Heart right ventricle (tissue), 16 donors: ENCODE measurements around the gene CCDC188. TPM values are rescaled to one million over a fixed set of nuclear protein-coding genes. Genes with fewer than 3 reads are reported as not detected.

Experiments used
- ATAC-seq, 8 donors: fragments of 200-7000 bp; cut with Tn5 transposase; one replicate each; pipeline ENCODE4 v1.9.1; 2020; ENCODE audit warnings: mild to moderate bottlenecking in 8 of 8, moderate library complexity in 8 of 8, moderate number of reproducible peaks in 1 of 8
- DNase-seq, 2 donors: peaks; one replicate each; pipeline ENCODE4 v3.0.0-alpha.2; 2020
- H3K27ac ChIP-seq, 10 donors: fragments of 200-600 bp; sonication (generic) in 2 of 10; one replicate each; pipeline versions ENCODE4 v1.5.0 to v1.8.0; 2020 to 2022; ENCODE audit warnings: mild to moderate bottlenecking in 3 of 10
- H3K27me3 ChIP-seq, 7 donors: fragments of 200-600 bp; one replicate each; pipeline ENCODE4 v1.8.0; 2021 to 2022; ENCODE audit warnings: mild to moderate bottlenecking in 2 of 7
- H3K36me3 ChIP-seq, 9 donors: fragments of 200-600 bp; sonication (generic) in 1 of 9; one replicate each; pipeline versions ENCODE4 v1.5.0 to v1.8.0; 2020 to 2022; ENCODE audit warnings: mild to moderate bottlenecking in 2 of 9
- H3K4me1 ChIP-seq, 9 donors: fragments of 200-600 bp; sonication (generic) in 1 of 9; one replicate each; pipeline versions ENCODE4 v1.5.0 to v1.8.0; 2020 to 2022; ENCODE audit warnings: mild to moderate bottlenecking in 4 of 9
- H3K4me3 ChIP-seq, 10 donors: fragments of 200-600 bp; sonication (generic) in 2 of 10; one replicate each; pipeline versions ENCODE4 v1.5.0 to v1.8.0; 2020 to 2022; ENCODE audit warnings: mild to moderate bottlenecking in 7 of 10, moderate library complexity in 2 of 10
- H3K9me3 ChIP-seq, 11 donors: fragments of 200-600 bp in 10 of 11; sonication (generic) in 2 of 11; one replicate each; pipeline versions ENCODE4 v1.5.0 to v1.8.0; 2013 to 2022; ENCODE audit warnings: mild to moderate bottlenecking in 2 of 11, control low read depth in 1 of 11, moderate library complexity in 1 of 11
- WGBS, 2 donors: extraction: QIAGEN DNeasy Blood & Tissue Kit; methylation state at CpG; one replicate each; pipeline ENCODE4 v1.1.7; 2013; ENCODE audit warnings: inconsistent platforms in 1 of 2; 5-methylcytosine and 5-hydroxymethylcytosine counted together
- intact Hi-C, 10 donors: fragments of 100-400 bp; cut with DNase I; formaldehyde crosslinking; loops; one replicate each; pipeline versions ENCODE4 v1.11.1 to v1.14.2; 2022
- polyA plus RNA-seq, 2 donors: library from polyadenylated mRNA; stranded (reverse); fragments of 200-250 nt; gene quantifications; one replicate each; pipeline ENCODE4 v1.2.3, GENCODE V29; 2013
- total RNA-seq, 10 donors: library from RNA; stranded (reverse); fragmentation: NEBNext Ultra II Directional in 3 of 10; extraction: Animal tissue kit (Norgen Biotek cat#: 25700) in 3 of 10; gene quantifications; one replicate each; pipeline versions ENCODE4 v1.2.1 to v1.2.4, GENCODE V29; 2021 to 2023
- TF ChIP-seq, protein P1 (sequence below), 9 donors: fragments of 200-600 bp; sonication (generic) in 2 of 9; IDR thresholded peaks; one replicate each; pipeline versions ENCODE4 v1.5.0 to v1.8.0; 2021 to 2022; ENCODE audit warnings: antibody characterized with exemption in 9 of 9, mild to moderate bottlenecking in 5 of 9, moderate library complexity in 1 of 9
- donor health status: Arrhythmogenic right ventricular cardiomyopathy.
- donor health status: ischemic (EF 13 %, LVEDD 7.1; RV severe dilation, severe dysfunction).
- donor health status: healthy with polysubstance abuse.
- donor health status: DM: no; HTN: yes; CAD: no.
- donor health status: DM: no; HTN: no; CAD: no.
- donor health status: ischemic (EF 25% LVEDD 6.9; RV normal size, moderate dysfunction).
- donor health status: ischemic (EF 25% LVEDD 5.7; RV mildly dilated, moderate dysfunction).
- donor health status: healthy.
- donor health status: DM: yes; HTN: yes; CAD: no.
- donor health status: Ischemic cardiomyopathy.
- donor health status: ischemic (EF 35%, LVEDD 5.7; RV mildly dilated, moderate dysfunction).
- donor health status: nonischemic (EF 11% LVEDD 7.7; RV severe dilation, severe dysfunction).
- donor health status: DM: yes; HTN: yes; CAD: no.
- donor health status: PGD.
- donor health status: ischemic (EF 29% LVEDD 5.4; RV normal size, mild dysfunction).
- donor health status: nonischemic (EF 23%, LVEDD 6.1; RV moderate dilation, normal function).

The CCDC188 gene
- total and polyA plus RNA-seq, 12 donors: 0.15 to 2.3 (median 0.51) TPM; not detected in 3

DNA sequence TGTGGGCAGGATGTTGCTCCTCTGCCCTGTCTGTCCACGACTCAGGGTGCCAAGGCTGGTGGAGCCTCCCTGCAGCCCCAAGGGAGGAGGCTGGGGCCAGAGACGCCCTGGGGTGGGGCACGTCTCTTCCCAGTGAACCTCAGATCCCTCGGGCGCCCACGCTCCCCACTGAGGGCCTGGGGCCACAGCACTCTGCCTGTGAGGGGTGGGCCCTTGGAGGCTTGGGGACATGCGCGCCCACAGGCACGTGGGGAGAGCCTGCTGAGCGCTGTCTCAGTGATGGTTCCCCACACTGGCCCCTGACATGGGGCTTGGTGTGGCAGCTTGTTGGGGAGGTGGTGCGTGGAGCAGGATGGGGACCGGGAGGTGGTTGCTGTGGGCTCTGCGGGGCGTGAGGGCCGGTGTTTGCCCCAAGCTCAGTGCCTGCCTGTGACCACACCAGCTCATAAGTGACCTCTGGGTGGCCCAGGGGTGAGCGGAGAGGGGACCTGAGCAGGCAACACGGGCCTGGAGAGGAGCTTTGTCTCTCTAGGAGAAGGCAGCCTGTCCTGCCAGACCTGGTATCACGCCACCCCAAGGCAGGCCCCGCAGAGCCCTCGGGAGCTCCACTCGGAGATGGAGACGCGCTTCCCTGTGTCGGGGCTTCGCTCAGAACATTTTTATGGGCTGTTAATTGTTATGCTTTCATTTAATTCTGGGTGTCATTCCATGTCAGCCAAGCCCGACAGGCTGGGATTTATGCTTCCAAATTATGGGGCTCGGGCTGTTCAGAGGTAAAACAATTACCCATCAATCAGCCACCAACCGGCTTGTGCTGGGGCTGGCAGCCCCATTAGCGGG is 27.4 kb upstream of the CCDC188 start:
- no peak overlapping the region for H3K4me3 ChIP-seq
- 83 to 88% methylated on average over 29 of the region's 29 CpGs for WGBS, 2 donors
- no peaks in the 10 kb centered on the region for H3K9me3 ChIP-seq
- H3K27me3 ChIP-seq: no peaks in the 10 kb centered on the region
- DNase-seq (no peak), ATAC-seq (no peak)
- TF ChIP-seq, protein P1, sequence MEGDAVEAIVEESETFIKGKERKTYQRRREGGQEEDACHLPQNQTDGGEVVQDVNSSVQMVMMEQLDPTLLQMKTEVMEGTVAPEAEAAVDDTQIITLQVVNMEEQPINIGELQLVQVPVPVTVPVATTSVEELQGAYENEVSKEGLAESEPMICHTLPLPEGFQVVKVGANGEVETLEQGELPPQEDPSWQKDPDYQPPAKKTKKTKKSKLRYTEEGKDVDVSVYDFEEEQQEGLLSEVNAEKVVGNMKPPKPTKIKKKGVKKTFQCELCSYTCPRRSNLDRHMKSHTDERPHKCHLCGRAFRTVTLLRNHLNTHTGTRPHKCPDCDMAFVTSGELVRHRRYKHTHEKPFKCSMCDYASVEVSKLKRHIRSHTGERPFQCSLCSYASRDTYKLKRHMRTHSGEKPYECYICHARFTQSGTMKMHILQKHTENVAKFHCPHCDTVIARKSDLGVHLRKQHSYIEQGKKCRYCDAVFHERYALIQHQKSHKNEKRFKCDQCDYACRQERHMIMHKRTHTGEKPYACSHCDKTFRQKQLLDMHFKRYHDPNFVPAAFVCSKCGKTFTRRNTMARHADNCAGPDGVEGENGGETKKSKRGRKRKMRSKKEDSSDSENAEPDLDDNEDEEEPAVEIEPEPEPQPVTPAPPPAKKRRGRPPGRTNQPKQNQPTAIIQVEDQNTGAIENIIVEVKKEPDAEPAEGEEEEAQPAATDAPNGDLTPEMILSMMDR (IDR thresholded peaks at IDR 0.05): no peak
- intact Hi-C loops: loop anchor here in 1 of 10 donors (5.0 kb wide), 1 partner anchor 59 kb away; no protein-coding TSS in a partner anchor
- H3K36me3 ChIP-seq: no peaks in the 10 kb centered on the region
- no peak overlapping the region for H3K27ac ChIP-seq
- no peaks in the 10 kb centered on the region for H3K4me1 ChIP-seq

DNA sequence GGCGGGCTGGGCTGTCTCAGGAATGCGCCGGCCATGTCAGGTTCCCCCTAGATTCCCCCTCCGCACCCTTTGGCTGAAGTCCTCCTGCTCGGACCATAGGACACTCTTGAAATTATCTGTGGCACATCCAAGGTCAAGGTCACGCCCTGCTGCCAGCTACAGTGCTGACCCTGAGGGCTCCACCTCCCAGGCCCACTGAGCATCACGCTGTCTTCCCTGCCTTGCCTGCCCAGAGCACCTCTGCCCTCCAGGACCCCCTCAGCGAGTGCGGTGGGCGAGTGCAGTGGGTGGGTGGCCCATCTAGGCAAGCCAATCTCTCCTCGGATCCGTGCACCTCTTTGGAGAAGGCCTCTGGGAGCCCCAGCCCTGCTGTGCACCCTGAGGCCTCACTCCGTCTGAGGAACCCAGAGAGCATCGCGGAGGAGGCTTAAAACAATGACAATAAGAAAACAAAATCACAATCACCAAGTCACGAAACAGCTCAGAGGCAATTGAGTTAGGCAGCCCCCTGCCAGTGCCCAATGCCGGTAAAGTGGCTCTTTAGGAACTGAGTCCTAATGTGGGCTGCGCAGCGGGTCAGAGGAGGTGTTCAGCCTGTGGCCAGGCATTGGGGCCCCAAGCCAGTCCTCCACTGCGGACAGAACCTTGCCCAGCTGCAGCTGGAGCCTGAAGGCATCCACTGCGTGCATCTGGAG is 26.5 kb upstream of the CCDC188 start:
- TF ChIP-seq, protein P1 (IDR thresholded peaks at IDR 0.05): no peak
- Histone ChIP-seq H3K27me3 (no peaks in the 10 kb centered on the region), H3K27ac (no peak overlapping the region), H3K9me3 (no peaks in the 10 kb centered on the region), H3K4me1 (no peaks in the 10 kb centered on the region), H3K4me3 (no peak overlapping the region), H3K36me3 (no peaks in the 10 kb centered on the region)
- DNase-seq: no peak
- intact Hi-C loops: loop anchor here in 1 of 10 donors (5.0 kb wide), 1 partner anchor 60 kb away; no protein-coding TSS in a partner anchor
- 82 to 83% methylated on average over 21 of the region's 21 CpGs for WGBS, 2 donors
- ATAC-seq: no peak

DNA sequence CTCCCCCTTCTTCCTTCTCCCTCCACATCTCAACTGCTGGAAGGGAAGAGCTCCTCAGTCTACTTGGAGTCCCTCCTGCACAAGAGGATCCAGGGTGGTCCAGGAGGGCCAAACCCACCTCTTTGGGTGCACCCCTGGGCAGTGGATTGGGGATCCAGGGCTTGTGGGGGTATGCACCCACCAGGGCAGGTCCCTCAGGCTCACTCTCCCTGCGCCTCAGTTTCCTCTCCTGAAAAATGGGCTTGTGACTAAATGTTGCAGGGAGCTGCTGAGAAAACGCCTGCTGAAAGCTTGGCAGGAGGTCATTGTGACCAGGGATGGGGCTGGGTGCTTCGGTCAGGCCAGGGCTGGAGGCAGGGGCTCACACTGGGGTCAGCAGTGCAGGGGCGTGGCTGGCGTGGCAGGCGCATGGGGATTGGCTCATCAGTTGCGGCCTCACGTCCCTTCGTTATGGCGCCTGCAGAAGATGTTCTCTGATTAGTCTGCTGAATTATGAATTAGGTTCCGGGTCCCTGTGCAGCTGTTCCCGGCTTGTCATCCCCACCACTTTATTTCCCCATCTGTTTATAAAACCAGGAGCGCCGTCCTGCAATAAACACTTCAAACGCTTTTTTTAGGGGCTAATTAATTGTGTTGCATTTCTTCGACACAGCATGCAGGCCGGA is 25.7 kb upstream of the CCDC188 start:
- WGBS, 2 donors: 83 to 86% methylated on average over 17 of the region's 17 CpGs
- no peak for DNase-seq
- TF ChIP-seq, protein P1 (IDR thresholded peaks at IDR 0.05): no peak
- Histone ChIP-seq H3K4me3 (no peak overlapping the region), H3K9me3 (no peaks in the 10 kb centered on the region), H3K36me3 (no peaks in the 10 kb centered on the region), H3K27ac (no peak overlapping the region), H3K27me3 (no peaks in the 10 kb centered on the region), H3K4me1 (no peaks in the 10 kb centered on the region)
- intact Hi-C loops: loop anchor here in 1 of 10 donors (5.0 kb wide), 1 partner anchor 61 kb away; no protein-coding TSS in a partner anchor
- no peak for ATAC-seq

DNA sequence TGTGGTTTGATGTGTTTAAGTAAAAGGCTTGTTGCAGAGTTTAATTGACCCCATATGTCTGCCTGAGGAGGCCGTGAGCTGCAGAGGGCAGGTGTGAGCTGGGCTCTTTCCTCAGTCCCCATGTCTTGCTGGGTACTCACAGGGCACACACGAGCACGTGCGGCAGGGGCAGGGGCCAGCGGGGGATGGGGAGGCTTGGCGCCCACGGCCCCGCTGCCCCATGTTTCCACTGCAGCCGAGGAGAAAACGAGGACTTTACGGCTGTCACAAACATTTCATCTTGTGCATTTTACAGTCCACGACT is 24.7 kb upstream of the CCDC188 start:
- Histone ChIP-seq H3K27ac (no peak overlapping the region), H3K27me3 (no peaks in the 10 kb centered on the region), H3K4me3 (no peak overlapping the region), H3K4me1 (no peaks in the 10 kb centered on the region), H3K9me3 (no peaks in the 10 kb centered on the region), H3K36me3 (no peaks in the 10 kb centered on the region)
- DNase-seq (no peak), ATAC-seq (no peak)
- intact Hi-C loops: loop anchor here in 1 of 10 donors (5.0 kb wide), 1 partner anchor 62 kb away; no protein-coding TSS in a partner anchor
- TF ChIP-seq, protein P1 (IDR thresholded peaks at IDR 0.05): no peak
- 67 to 73% methylated on average over 12 of the region's 12 CpGs for WGBS, 2 donors
